GM10266 (cell line): ENCODE data around the gene THOP1.

Experiments
- DNase-seq: peaks from one replicate; pipeline ENCODE4 v3.0.0; 2012; ENCODE audit errors: extremely low spot score
- CTCF ChIP-seq: IDR thresholded peaks from 2 replicates; pipeline ENCODE4 v1.5.1; 2012; ENCODE audit warnings: mild to moderate bottlenecking, low read depth; ENCODE audit not compliant: control insufficient read depth, insufficient read depth; ENCODE audit errors: missing control alignments

The THOP1 gene

GRCh38 chr19:2840794-2841791, 55.8 kb downstream of the THOP1 start, which contains the start of gene ZNF555:
Gene ZNF555, plus strand, starts transcription at chr19:2841475. Its CDS starts 98 bp downstream, at chr19:2841573.
- DNase-seq = peak; percentile 99
- peak; percentile 57 for TF ChIP-seq CTCF

- DNase-seq = no peak
- no peak for TF ChIP-seq CTCF
These were observed 56.7 kb downstream of the THOP1 start for GRCh38 chr19:2841855-2842574.

- TF ChIP-seq CTCF = no peak
- no peak for DNase-seq
These were observed 59.8 kb downstream of the THOP1 start for GRCh38 chr19:2845107-2845506.

GRCh38 chr19:2846180-2846894, 61.0 kb downstream of the THOP1 start:
- no peak for DNase-seq
- TF ChIP-seq CTCF = no peak

- DNase-seq = no peak
- no peak for TF ChIP-seq CTCF
These were observed 62.2 kb downstream of the THOP1 start for GRCh38 chr19:2847507-2847906.

GRCh38 chr19:2848616-2849015, 63.3 kb downstream of the THOP1 start:
- no peak for DNase-seq
- no peak for TF ChIP-seq CTCF
